ENCODE data around the gene TUT1.

DNA sequence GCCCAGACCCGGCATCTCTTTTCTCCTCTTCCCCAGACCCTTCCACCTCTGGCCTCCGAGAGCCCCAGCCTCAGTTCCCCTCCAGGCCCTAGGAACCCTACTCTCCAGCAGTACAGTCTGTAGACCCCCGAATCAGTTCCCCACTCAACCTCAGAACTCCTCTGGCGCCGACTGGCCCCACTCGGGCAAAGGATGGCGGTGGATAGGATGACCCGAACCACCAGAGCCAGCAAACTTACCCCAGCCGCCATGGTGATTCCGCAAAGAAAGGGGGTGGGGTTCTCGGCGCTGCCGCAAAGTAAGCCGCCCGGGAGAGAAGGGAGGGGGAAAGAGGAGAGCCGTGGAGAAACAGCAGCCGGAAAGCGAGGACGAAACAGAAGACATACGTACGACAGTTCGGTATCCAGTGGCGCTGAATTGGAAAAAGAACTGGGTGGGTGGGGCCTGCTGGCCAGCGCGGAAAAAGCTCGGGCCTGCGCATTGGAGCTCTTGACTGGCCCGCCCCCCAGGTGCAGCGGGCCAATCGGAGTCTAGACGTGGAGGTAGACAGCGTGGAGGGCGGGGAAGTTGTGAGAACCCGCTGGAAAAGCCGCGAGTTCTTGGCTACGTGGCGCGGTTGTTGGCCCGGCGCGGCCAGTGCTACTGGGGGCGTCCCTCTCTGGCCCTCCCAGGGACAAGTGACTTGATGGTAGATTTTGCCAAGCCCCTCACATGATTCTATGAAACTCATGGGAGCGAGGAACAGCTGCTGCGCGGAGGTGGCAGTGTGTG lies 17.5 kb downstream of the TUT1 start, which contains the start of gene EEF1G:
- no peak for TF ChIP-seq GATA2 (IDR thresholded peaks at IDR 0.05; ENCODE audit: low read depth, low read length)
- TF ChIP-seq GATA3 (IDR thresholded peaks at IDR 0.05; ENCODE audit: low read depth, low read length) = no peak

Measured in SH-SY5Y (cell line).